Measurements from ENCODE around the gene LRR1.
"Not testable (repeated sequence)": the region's sequence is repeated elsewhere in the genome, so short reads cannot be mapped to it uniquely, and the experiment has no call there.

LRR1 gene

DNA sequence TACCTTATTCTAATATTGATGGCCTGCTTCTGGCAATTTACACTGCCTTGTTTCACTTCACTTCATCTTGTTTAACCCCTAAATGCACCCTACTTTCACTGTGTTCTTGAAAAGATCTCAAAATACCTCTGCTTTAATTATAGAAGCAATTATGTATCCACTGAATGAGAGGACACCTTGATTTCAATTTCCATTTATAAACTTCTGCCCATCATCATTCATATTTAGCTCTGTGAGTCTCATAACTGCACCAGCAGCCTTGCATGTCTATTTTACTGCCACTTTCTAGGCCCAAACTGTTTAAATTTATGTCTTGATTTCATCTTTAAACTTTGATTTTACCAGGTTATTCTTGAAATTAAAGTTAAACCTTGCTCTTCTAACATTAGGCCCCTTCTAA is 43.4 kb downstream of the LRR1 start:
- Histone ChIP-seq H3K27ac (no peak overlapping the region), H3K4me3 (ENCODE audit: low read depth, low read length) (no peak overlapping the region), H3K36me3 (replicated peaks) (no peaks in the 10 kb centered on the region), H3K27me3 (replicated peaks) (no peaks in the 10 kb centered on the region)
- TF ChIP-seq, protein P1, sequence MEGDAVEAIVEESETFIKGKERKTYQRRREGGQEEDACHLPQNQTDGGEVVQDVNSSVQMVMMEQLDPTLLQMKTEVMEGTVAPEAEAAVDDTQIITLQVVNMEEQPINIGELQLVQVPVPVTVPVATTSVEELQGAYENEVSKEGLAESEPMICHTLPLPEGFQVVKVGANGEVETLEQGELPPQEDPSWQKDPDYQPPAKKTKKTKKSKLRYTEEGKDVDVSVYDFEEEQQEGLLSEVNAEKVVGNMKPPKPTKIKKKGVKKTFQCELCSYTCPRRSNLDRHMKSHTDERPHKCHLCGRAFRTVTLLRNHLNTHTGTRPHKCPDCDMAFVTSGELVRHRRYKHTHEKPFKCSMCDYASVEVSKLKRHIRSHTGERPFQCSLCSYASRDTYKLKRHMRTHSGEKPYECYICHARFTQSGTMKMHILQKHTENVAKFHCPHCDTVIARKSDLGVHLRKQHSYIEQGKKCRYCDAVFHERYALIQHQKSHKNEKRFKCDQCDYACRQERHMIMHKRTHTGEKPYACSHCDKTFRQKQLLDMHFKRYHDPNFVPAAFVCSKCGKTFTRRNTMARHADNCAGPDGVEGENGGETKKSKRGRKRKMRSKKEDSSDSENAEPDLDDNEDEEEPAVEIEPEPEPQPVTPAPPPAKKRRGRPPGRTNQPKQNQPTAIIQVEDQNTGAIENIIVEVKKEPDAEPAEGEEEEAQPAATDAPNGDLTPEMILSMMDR (IDR thresholded peaks at IDR 0.05; ENCODE audit: low read depth, low read length, missing control alignments) = no peak
- in situ Hi-C loops (cut with HindIII; ENCODE audit: low pct_ligation_motif_present, low sequenced_read_pairs) = no loop called here
- DNase-seq = no peak

DNA sequence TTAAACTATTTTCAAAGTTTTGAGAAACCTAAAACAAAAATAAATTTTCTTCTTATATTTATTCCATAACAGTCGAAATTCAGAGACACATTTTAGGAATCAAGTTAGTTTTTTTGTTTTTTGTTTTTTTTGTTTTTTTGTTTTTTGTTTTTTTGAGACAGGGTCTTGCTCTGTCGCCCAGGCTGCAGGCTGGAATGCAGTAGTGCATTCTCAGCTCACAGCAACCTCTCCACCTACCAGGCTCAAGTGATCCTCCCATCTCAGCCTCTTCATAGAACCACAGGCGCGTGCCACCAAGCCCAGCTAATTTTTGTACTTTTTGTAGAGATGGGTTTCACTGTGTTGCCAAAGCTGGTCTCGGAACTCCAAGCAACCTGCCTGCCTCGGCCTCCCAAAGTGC is 54.8 kb downstream of the LRR1 start:
- in situ Hi-C loops (cut with HindIII; ENCODE audit: low pct_ligation_motif_present, low sequenced_read_pairs) = no loop called here
- Histone ChIP-seq H3K27me3 (replicated peaks) (no peaks in the 10 kb centered on the region), H3K4me3 (ENCODE audit: low read depth, low read length) (no peak overlapping the region), H3K27ac (no peak overlapping the region), H3K36me3 (replicated peaks) (no peaks in the 10 kb centered on the region)
- TF ChIP-seq, protein P1 (IDR thresholded peaks at IDR 0.05; ENCODE audit: low read depth, low read length, missing control alignments) = no peak
- DNase-seq = no peak

DNA sequence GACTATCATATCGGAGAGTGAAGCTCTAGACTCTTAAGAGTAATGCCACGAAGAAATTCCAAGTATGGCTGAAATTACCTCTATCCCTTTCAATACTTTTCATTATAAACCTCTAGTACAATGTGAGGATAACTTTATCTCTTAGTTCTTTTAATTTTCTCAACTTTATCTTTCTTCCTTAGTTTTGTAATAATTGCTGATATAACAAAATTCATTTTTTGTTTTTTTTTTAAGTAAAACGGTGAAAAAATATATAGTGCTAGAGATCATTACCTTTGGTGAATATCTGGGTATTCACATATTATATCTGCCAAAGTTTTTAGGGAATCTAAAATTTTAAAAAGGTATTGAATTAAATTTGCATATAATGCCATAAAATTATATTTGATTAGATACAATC is 55.8 kb downstream of the LRR1 start:
- no peak for DNase-seq
- TF ChIP-seq, protein P1 (IDR thresholded peaks at IDR 0.05; ENCODE audit: low read depth, low read length, missing control alignments) = no peak
- Histone ChIP-seq H3K36me3 (replicated peaks) (no peaks in the 10 kb centered on the region), H3K27me3 (replicated peaks) (no peaks in the 10 kb centered on the region), H3K27ac (no peak overlapping the region), H3K4me3 (ENCODE audit: low read depth, low read length) (no peak overlapping the region)
- in situ Hi-C loops (cut with HindIII; ENCODE audit: low pct_ligation_motif_present, low sequenced_read_pairs) = no loop called here

DNA sequence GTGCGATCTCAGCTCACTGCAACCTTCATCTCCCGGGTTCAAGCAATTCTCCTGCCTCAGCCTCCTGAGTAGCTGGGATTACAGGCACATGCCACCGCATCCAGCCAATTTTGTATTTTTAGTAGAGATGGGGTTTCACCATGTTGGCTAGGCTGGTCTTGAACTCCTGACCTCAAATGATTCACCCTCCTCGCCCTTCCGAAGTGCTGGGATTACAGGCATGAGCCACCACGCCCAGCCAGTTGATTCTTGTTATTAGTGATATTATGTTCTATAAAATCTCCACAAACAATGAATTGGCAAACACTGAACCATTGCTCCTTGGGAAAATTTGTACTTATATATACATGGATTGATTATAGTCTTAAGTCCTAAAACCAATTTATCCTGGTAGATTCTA is 58.8 kb downstream of the LRR1 start:
- peak; percentile 17 for DNase-seq
- H3K36me3 ChIP-seq (replicated peaks); H3K27ac ChIP-seq; H3K4me3 ChIP-seq (ENCODE audit: low read depth, low read length); H3K27me3 ChIP-seq (replicated peaks); in situ Hi-C loops (cut with HindIII; ENCODE audit: low pct_ligation_motif_present, low sequenced_read_pairs): not testable (repeated sequence)

DNA sequence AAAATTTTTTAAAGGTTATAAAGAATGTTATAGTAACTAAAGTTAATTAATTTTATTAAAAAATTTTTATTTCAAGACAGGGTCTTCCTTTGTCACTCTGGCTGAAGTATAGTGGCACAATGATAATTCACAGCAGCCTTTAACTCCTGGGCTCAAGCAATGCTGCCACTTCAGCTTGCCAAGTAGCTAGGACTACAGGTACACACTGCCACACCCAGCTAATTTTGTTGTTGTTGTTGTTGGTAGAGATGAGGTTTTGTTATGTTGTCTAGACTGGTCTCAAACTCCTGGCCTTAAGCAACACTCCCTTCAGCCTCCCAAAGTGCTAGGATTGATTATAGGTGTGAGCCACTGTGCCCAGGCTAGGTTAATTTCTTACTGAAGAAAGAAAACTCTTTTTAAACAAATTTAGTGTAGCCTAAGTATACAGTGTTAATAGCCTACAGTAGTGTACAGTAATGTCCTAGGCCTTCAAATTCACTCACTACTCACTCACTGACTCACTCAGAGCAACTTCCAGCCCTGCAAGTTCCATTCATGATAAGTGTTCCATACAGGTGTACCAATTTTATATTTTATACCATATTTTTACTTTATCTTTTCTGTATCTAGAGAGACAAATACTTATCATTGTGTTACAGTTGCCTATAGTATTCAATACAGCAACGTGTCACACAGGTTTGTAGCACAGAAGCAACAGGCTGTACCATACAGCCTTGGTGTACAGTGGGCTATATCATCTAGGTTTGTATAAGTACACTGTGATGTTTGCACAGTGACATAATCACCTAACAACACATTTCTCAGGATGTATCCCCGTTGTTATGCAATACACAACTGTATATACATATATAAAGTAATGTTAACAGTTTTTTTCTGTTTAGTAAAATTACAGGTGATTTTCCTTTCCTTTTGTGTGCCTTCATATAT is 61.1 kb downstream of the LRR1 start:
- in situ Hi-C loops (cut with HindIII; ENCODE audit: low pct_ligation_motif_present, low sequenced_read_pairs) = no loop called here
- no peak overlapping the region for H3K4me3 ChIP-seq (ENCODE audit: low read depth, low read length)
- DNase-seq = no peak
- H3K27me3 ChIP-seq (replicated peaks) = no peaks in the 10 kb centered on the region
- TF ChIP-seq, protein P1 (IDR thresholded peaks at IDR 0.05; ENCODE audit: low read depth, low read length, missing control alignments) = no peak
- H3K27ac ChIP-seq = no peak overlapping the region
- H3K36me3 ChIP-seq (replicated peaks) = no peaks in the 10 kb centered on the region
